Motor neuron (in vitro differentiated cells): ENCODE data around the gene ZBTB7C. TPM values are rescaled to one million over a fixed set of nuclear protein-coding genes. Genes with fewer than 3 reads are reported as not detected.

ENCODE experiments used
- ATAC-seq, 8 experiments: fragments of 200-7000 bp; cut with Tn5 transposase; replicated peaks in 6 of 8; 2 replicates each; pipeline ENCODE4 v1.8.0; 2021; ENCODE audit warnings: mild to moderate bottlenecking in 8 of 8, moderate library complexity in 8 of 8
- H3K27ac ChIP-seq, 2 donors: fragments of 250-450 bp; sonication (Bioruptor Pico); 2 replicates each; pipeline ENCODE4 v1.9.0; 2021; ENCODE audit warnings: antibody characterized with exemption in 2 of 2, mild to moderate bottlenecking in 2 of 2, moderate library complexity in 1 of 2
- H3K4me1 ChIP-seq, 2 donors: fragments of 250-450 bp; sonication (Bioruptor Pico); replicated peaks in 1 of 2; 2 replicates each; pipeline ENCODE4 v1.6.1; 2021; ENCODE audit warnings: antibody characterized with exemption in 2 of 2, mild to moderate bottlenecking in 2 of 2, moderate library complexity in 1 of 2
- H3K4me3 ChIP-seq, 5 donors: fragments of 250-450 bp; sonication (Bioruptor Pico); 2 replicates each; pipeline ENCODE4 v1.9.0; 2021; ENCODE audit warnings: antibody characterized with exemption in 5 of 5, mild to moderate bottlenecking in 5 of 5, moderate library complexity in 4 of 5
- WGBS, 10 experiments: fragments of 450-650 bp; shearing (Covaris generic); methylation state at CpG; one replicate each; pipeline ENCODE4 v1.0.0; 2022; 5-methylcytosine and 5-hydroxymethylcytosine counted together
- in situ Hi-C, 9 experiments: fragments of 400-800 bp; cut with MboI; loops; one replicate each; pipeline ENCODE4 v1.15.0; 2021; ENCODE audit warnings: low sequenced_read_pairs in 9 of 9, low pct_unique_long_range_greater_than_20kb in 2 of 9; ENCODE audit not compliant: unreplicated experiment in 9 of 9
- total RNA-seq, 8 experiments: library from RNA; unstranded; fragments of 300-600 nt; gene quantifications; 2 replicates each; pipeline versions ENCODE4 v1.2.3 to v1.2.4, GENCODE V29; 2022

Gene ZBTB7C
- total RNA-seq, 8 experiments from 2014 or later: 0.36 to 11.2 (median 3.8) TPM

GRCh38 chr18:48371854-48372602, 37.2 kb downstream of the ZBTB7C start:
- ATAC-seq: no peak
- WGBS, 10 experiments: 20 to 100% (median 88%) methylated on average over 1 to 4 of the region's 7 CpGs; no CpG with 5 or more reads in 4 of the 10 experiments
- H3K27ac ChIP-seq: no peak overlapping the region
- in situ Hi-C loops: no loop called here
- H3K4me1 ChIP-seq: peaks cover 6 to 8% of the 10 kb centered on the region in 2 donors
- no peak overlapping the region for H3K4me3 ChIP-seq

DNA sequence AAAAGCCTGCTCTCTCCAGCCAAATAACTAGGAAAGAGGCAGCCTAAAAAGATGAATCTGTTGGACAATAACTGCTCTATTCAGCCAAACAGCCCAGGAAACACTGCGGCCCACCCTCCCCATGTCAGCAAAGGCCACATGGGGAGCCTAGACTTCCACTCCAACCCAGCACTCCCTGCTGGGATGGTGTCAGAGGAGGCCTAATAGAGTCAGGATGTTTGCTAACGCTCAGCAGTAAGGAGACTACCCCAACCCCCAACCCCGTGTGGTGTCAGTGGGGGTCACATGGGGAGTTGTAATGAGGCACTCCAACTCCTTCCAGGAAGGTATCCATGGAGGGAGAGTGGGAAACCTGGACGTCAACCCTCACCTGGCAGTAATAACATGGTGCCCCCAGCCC, 41.6 kb downstream of the ZBTB7C start:
- Histone ChIP-seq H3K27ac (no peak overlapping the region), H3K4me1 (peaks cover 0 to 4% of the 10 kb centered on the region in 2 donors), H3K4me3 (no peak overlapping the region)
- WGBS, 10 experiments: 40 to 81% (median 61%) methylated on average over 1 to 3 of the region's 4 CpGs; no CpG with 5 or more reads in 4 of the 10 experiments
- in situ Hi-C loops: no loop called here
- ATAC-seq: no peak

- no peak for ATAC-seq
- no peak overlapping the region for H3K27ac ChIP-seq
- in situ Hi-C loops: no loop called here
- peaks cover 0 to 4% of the 10 kb centered on the region in 2 donors for H3K4me1 ChIP-seq
- H3K4me3 ChIP-seq: no peak overlapping the region
Measured at GRCh38 chr18:48365965-48366364, 43.2 kb downstream of the ZBTB7C start.

DNA sequence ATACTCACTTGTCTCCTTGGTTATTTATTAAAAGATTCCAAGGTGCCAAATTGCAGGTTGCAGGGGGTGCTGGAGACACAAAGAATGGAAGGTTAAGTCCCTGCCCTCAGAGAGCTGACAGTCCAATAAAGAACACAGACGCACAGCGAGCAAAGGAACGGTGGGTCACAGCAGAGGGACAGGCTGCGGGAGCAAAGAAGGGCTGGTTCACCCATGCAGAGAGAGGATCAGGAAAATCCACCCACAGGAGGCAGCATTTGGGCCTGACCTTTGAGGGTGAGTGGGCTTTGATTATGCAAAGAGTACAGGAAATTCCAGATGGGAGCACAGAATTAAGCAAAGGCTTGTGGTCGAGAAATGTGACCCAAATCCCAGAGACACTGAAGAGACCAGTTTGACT, 45.0 kb downstream of the ZBTB7C start:
- 20 to 100% (median 83%) methylated on average over 1 to 5 of the region's 5 CpGs; no CpG with 5 or more reads in 1 of the 10 experiments for WGBS, 10 experiments
- in situ Hi-C loops: no loop called here

DNA sequence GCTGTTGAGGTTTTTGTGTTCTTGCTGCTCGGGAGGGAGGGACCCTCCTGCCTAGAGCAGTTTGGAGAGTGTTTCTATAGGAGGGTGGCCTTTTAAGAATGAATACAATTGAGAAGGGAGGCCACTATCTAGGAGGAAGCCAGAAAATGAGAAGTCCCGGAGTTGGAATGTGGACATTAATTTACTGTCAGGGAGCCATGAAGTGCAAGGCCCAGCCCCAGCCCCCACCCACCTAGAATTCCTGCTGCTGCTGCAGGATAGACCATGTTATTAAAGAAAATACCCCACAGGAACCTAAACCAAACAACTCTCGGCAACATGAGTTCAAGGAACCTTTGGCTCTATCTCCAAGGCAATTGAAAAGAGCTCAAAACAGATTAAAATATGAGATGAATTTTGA, 46.0 kb downstream of the ZBTB7C start:
- Histone ChIP-seq H3K4me1 (peaks cover 0 to 4% of the 10 kb centered on the region in 2 donors), H3K27ac (no peak overlapping the region), H3K4me3 (no peak overlapping the region)
- in situ Hi-C loops: no loop called here
- ATAC-seq: peak in 1 of 8 experiments; percentile 61
- 0 to 90% (median 47%) methylated on average over 1 to 2 of the region's 3 CpGs; no CpG with 5 or more reads in 2 of the 10 experiments for WGBS, 10 experiments

More for the DNA sequence above, 45.0 kb downstream of the ZBTB7C start:
- H3K4me1 ChIP-seq: peaks cover 0 to 4% of the 10 kb centered on the region in 2 donors
- ATAC-seq: no peak
- H3K4me3 ChIP-seq: no peak overlapping the region
- no peak overlapping the region for H3K27ac ChIP-seq

DNA sequence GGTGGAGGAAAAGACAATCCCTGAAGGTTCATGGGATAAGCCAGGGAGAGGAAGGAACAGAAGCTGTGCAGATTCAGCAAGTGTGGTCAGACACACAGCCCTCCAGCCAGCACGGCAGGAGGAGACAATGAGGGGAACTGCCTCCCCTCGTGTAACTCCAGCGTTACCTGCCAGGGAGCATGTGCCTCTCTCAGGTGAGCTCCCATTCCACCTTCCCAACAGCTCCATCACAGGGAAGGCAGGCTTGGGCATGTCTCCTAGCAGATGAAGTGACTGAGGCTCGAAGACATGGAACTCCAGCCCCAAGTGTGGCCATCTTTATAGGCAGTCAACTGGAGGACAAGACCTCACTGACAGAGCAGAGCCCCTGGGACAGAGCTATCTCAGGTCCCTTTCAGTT, 47.4 kb downstream of the ZBTB7C start:
- no peak for ATAC-seq
- WGBS, 10 experiments: 0 to 92% (median 72%) methylated on average over 1 to 4 of the region's 4 CpGs; no CpG with 5 or more reads in 3 of the 10 experiments
- in situ Hi-C loops: no loop called here

GRCh38 chr18:48360376-48361021, 48.7 kb downstream of the ZBTB7C start:
- ATAC-seq: no peak
- in situ Hi-C loops: no loop called here
- 20 to 93% (median 71%) methylated on average over 1 to 9 of the region's 9 CpGs for WGBS, 10 experiments

More for the DNA sequence above, 47.4 kb downstream of the ZBTB7C start:
- no peak overlapping the region for H3K27ac ChIP-seq
- peaks cover 6 to 9% of the 10 kb centered on the region in 2 donors for H3K4me1 ChIP-seq
- H3K4me3 ChIP-seq: no peak overlapping the region

DNA sequence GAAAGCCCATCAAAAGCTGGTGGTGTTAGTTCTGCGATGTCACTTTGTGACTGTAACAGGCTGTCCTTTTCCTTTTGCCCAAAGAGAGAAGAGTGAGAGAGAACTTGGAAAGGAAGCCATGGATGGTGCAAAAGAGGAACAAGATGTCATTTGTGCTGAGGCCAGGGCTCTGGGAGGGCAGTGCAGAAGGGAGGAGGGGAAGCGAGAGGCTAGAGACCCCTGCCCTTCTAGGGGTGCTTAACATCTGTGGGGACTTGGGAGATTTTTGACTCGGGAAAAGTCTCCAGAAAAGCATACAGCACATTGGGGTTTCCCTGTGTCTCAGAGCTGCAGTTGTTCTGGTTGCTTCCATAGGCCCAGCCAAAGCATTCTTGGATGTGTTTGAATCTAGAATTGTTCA, 49.6 kb downstream of the ZBTB7C start:
- 0 to 100% (median 79%) methylated on average over 1 to 3 of the region's 3 CpGs; no CpG with 5 or more reads in 4 of the 10 experiments for WGBS, 10 experiments
- in situ Hi-C loops: no loop called here
- Histone ChIP-seq H3K4me3 (no peak overlapping the region), H3K27ac (no peak overlapping the region), H3K4me1 (peaks cover 8 to 9% of the 10 kb centered on the region in 2 donors)
- ATAC-seq: no peak

More at GRCh38 chr18:48360376-48361021, 48.7 kb downstream of the ZBTB7C start:
- Histone ChIP-seq H3K4me3 (no peak overlapping the region), H3K27ac (no peak overlapping the region), H3K4me1 (peaks cover 8 to 9% of the 10 kb centered on the region in 2 donors)

- ATAC-seq: no peak
- peaks cover 8 to 9% of the 10 kb centered on the region in 2 donors for H3K4me1 ChIP-seq
- no peak overlapping the region for H3K4me3 ChIP-seq
- no peak overlapping the region for H3K27ac ChIP-seq
- in situ Hi-C loops: no loop called here
- WGBS, 10 experiments: 40 to 95% (median 86%) methylated on average over 1 to 3 of the region's 3 CpGs; no CpG with 5 or more reads in 3 of the 10 experiments
Measured at GRCh38 chr18:48358868-48359267, 50.3 kb downstream of the ZBTB7C start.

DNA sequence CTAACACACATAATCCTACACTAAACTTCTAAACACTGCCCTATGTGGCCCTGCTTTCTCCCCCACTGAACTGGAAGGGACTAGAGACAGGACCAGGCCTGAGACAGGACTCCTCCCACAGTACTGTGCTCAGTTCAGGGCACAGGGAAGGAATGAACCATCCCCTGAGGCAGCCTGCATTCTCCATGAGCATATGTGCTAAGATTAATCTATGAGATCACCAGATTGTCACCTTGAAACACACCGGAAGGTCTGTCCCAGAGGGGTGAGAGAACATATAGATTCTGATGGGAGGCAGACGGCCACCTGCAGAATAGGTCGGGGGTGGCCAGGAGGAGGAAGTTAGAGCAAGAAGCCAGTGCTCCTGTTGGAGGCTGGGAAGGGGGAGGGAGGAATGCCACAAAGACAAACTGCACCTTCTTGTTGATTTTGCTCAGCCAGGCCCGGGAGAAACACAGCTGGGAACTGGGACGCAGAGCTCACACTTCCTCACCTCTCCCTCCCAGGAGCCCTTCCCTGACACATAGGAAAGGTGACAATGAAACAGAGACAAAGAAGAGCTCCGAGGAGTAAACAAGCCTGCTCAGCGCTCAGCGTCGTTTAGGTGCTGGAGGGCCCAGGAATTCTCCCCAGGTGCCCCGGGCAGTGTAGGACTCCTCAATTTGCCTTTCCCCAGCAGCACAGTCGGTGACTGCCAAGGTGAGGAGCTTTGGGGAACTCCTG, 52.1 kb downstream of the ZBTB7C start:
- peak; percentile 87 to 97 (median 92) for ATAC-seq
- in situ Hi-C loops: no loop called here
- Histone ChIP-seq H3K4me3 (no peak overlapping the region), H3K4me1 (peaks cover 8 to 9% of the 10 kb centered on the region in 2 donors), H3K27ac (no peak overlapping the region)
- WGBS, 10 experiments: 5 to 80% (median 40%) methylated on average over 1 to 4 of the region's 11 CpGs; no CpG with 5 or more reads in 6 of the 10 experiments

DNA sequence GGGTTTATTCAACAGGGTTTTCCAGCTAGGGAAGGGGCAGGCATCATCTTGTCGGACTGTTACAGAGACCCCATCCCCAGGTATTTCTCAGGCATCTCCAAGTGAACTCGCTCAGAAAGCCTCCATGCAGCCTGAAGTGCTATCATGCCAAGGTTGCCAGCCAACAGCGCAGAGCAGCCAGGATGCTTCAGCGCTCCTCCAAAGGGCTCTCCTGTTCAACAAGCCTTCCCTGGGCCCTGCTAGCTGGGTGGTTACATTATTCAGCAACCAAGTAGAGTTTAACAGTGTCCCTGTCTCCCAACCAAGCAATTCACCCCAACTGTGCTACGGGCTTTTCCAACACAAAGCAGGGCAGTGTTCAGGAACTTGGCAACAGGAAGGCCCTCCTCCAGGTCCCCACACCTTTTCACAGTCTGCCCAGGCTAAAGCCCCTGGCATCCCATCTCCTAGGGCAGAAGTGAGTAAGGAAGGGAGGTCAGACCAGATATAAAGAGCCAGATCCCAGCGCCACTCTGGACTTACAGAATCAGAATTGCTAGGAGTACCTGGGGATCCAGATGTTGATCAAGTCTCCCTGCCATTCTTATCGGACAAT, 52.9 kb downstream of the ZBTB7C start:
- Histone ChIP-seq H3K27ac (no peak overlapping the region), H3K4me1 (peaks cover 8 to 9% of the 10 kb centered on the region in 2 donors), H3K4me3 (no peak overlapping the region)
- no peak for ATAC-seq
- 33 to 100% (median 92%) methylated on average over 1 to 5 of the region's 7 CpGs; no CpG with 5 or more reads in 6 of the 10 experiments for WGBS, 10 experiments
- in situ Hi-C loops: no loop called here

DNA sequence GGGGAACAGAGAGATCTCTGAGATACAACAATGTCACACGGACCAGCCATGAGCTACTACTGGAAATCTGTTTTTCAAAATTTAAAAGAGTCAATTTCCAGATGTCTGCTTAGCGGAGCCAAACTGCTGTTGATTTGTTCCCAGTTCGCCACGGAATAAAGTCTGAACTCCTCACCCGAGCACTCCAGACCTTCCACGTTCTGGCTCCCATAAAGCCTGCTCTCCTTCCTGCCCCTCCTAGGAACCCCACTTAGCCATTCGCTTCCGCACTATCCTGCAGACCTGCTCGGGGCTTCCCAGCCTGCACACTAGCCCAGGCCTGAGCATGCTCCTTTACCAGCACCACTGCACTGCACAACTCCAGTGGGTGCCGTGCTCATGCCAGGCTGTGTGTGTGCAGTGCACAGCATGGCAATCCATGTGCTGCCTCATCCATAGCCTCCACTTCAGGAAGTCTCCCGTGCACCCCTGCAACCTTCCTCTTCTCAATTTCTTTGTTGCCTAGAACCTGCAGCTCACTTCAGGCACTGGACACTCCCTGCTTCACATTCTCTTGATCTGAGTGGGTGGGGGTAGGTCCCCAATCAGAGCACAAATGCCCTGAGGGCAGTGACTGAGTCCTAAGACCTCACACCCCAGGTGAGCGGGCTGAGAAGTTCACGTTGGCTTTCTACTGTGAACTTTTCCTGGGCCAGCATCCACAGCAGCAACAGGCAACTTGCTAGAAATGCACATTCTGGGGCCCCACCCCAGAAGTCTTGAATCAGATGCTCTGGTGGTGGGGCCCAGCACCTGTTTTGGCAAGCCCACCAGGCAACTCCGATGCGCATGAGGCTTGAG, 53.7 kb downstream of the ZBTB7C start:
- 31 to 90% (median 77%) methylated on average over 1 to 12 of the region's 15 CpGs; no CpG with 5 or more reads in 2 of the 10 experiments for WGBS, 10 experiments
- H3K27ac ChIP-seq: no peak overlapping the region
- in situ Hi-C loops: no loop called here
- peaks cover 8 to 9% of the 10 kb centered on the region in 2 donors for H3K4me1 ChIP-seq
- H3K4me3 ChIP-seq: no peak overlapping the region
- no peak for ATAC-seq
